ENCODE measurements around the gene RTEL1. TPM values are rescaled to one million over a fixed set of nuclear protein-coding genes. Genes with fewer than 3 reads are reported as not detected.

The RTEL1 gene
- polyA plus RNA-seq, 1 donor from 2014 or later, result 29.2 TPM

DNA sequence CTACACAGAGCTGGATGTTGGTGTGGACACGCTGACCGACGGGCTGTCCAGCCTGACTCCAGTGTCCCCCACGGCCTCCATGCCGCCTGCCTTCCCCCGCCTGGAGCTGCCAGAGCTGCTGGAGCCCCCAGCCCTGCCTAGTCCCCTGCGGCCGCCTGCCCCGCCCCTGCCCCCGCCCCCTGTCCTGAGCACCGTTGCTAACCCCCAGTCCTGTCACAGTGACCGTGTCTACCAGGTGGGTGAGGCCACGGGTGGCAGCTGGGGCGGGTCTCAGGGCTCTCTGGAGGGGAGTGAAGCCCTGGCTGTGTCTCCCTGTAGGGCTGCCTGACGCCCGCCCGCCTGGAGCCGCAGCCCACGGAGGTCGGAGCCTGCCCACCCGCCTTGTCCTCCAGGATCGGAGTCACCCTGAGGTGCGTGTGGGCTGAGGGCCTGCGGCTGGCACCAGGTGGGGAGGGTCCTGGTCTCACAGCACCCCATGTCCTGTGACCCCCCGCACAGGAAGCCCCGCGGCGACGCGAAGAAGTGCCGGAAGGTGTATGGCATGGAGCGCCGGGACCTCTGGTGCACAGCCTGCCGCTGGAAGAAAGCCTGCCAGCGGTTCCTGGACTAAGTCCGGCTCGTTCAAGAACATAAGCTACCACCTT is 84.4 kb downstream of the RTEL1 start:
- Histone ChIP-seq H3K36me3 (ENCODE audit: insufficient read depth, low read length) (no peaks in the 10 kb centered on the region), H3K79me2 (replicated peaks; ENCODE audit: insufficient read depth, low read length) (no peaks in the 10 kb centered on the region), H3K9ac (ENCODE audit: low read length) (no peak overlapping the region), H3K9me2 (ENCODE audit: insufficient read depth, low read length) (no peaks in the 10 kb centered on the region), H3K27ac (ENCODE audit: low read length) (no peak overlapping the region), H3K27me3 (ENCODE audit: insufficient read depth, low read depth, low read length) (no peaks in the 10 kb centered on the region), H3K4me3 (ENCODE audit: low read length) (no peak overlapping the region), H2AFZ (ENCODE audit: low read depth, low read length) (no peak overlapping the region), H3K9me3 (ENCODE audit: low read length) (no peaks in the 10 kb centered on the region), H3K4me2 (ENCODE audit: low read length) (no peak overlapping the region), H3F3A (ENCODE audit: insufficient read depth, low read length, poor library complexity, severe bottlenecking) (no peaks in the 10 kb centered on the region), H4K20me1 (ENCODE audit: insufficient read depth) (no peaks in the 10 kb centered on the region)
- TF ChIP-seq SMC3 (conservative IDR thresholded peaks at IDR 0.05; ENCODE audit: poor library complexity), result no peak
- TF ChIP-seq, protein P1, sequence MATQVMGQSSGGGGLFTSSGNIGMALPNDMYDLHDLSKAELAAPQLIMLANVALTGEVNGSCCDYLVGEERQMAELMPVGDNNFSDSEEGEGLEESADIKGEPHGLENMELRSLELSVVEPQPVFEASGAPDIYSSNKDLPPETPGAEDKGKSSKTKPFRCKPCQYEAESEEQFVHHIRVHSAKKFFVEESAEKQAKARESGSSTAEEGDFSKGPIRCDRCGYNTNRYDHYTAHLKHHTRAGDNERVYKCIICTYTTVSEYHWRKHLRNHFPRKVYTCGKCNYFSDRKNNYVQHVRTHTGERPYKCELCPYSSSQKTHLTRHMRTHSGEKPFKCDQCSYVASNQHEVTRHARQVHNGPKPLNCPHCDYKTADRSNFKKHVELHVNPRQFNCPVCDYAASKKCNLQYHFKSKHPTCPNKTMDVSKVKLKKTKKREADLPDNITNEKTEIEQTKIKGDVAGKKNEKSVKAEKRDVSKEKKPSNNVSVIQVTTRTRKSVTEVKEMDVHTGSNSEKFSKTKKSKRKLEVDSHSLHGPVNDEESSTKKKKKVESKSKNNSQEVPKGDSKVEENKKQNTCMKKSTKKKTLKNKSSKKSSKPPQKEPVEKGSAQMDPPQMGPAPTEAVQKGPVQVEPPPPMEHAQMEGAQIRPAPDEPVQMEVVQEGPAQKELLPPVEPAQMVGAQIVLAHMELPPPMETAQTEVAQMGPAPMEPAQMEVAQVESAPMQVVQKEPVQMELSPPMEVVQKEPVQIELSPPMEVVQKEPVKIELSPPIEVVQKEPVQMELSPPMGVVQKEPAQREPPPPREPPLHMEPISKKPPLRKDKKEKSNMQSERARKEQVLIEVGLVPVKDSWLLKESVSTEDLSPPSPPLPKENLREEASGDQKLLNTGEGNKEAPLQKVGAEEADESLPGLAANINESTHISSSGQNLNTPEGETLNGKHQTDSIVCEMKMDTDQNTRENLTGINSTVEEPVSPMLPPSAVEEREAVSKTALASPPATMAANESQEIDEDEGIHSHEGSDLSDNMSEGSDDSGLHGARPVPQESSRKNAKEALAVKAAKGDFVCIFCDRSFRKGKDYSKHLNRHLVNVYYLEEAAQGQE (IDR thresholded peaks at IDR 0.05; ENCODE audit: borderline replicate concordance), result no peak
- no peak for TF ChIP-seq RAD21 (conservative IDR thresholded peaks at IDR 0.05)
- TF ChIP-seq MXI1 (conservative IDR thresholded peaks at IDR 0.05; ENCODE audit: poor library complexity, severe bottlenecking), result no peak
- TF ChIP-seq CTCF (IDR thresholded peaks at IDR 0.05; ENCODE audit: poor library complexity, severe bottlenecking), result no peak
- TF ChIP-seq POLR2AphosphoS5 (IDR thresholded peaks at IDR 0.05), result no peak
- TF ChIP-seq TAF1 (IDR thresholded peaks at IDR 0.05; ENCODE audit: low read depth), result no peak
- no peak for TF ChIP-seq EZH2 (IDR thresholded peaks at IDR 0.05; ENCODE audit: borderline replicate concordance, insufficient read depth, low read length, poor library complexity, severe bottlenecking)
- no peak for TF ChIP-seq EP300 (conservative IDR thresholded peaks at IDR 0.05; ENCODE audit: poor library complexity, severe bottlenecking)

DNA sequence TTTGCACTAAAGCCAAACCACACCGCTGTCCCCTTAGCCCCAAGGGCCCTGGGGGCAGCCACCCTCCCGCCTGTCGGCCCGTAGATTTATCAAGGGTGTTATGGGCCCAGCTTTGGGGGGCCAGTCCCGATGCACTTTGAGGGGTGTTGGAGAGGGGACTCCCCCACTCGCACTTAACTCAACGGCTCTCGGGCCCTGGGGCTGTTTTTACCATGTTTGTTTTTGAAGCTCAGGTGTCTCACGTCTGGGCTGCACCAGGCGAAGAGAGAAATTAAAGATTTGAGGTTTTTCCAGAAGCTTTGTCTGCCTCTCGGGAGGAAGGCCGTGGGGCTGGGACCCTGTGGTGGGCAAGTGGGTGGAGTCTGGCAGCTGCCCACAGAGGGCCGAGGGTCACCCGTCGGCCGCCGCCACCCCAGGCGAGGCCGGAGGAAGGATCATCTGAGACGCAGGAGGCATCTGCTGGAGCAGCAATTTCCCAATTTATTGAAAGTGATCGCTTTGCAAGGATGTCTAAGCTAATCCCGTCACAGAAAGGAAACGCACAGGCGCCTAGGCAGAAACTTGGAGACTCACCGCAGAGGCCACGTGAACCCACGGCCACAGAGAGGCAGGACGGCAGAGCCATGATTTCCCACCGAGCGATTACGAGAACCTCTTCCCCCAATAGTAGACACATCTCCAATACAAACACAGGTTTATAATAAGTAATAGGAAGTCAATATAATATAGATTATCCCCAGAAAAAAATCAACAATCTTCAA is 85.3 kb downstream of the RTEL1 start:
- no peak overlapping the region for H2AFZ ChIP-seq (ENCODE audit: low read depth, low read length)
- no peak overlapping the region for H3K4me2 ChIP-seq (ENCODE audit: low read length)
- no peaks in the 10 kb centered on the region for H4K20me1 ChIP-seq (ENCODE audit: insufficient read depth)
- no peaks in the 10 kb centered on the region for H3K9me3 ChIP-seq (ENCODE audit: low read length)
- TF ChIP-seq RAD21 (conservative IDR thresholded peaks at IDR 0.05), result no peak
- TF ChIP-seq CTCF (IDR thresholded peaks at IDR 0.05; ENCODE audit: poor library complexity, severe bottlenecking), result no peak
- TF ChIP-seq SMC3 (conservative IDR thresholded peaks at IDR 0.05; ENCODE audit: poor library complexity), result no peak
- TF ChIP-seq, protein P1 (IDR thresholded peaks at IDR 0.05; ENCODE audit: borderline replicate concordance), result no peak
- no peak for TF ChIP-seq MXI1 (conservative IDR thresholded peaks at IDR 0.05; ENCODE audit: poor library complexity, severe bottlenecking)
- no peak for TF ChIP-seq POLR2AphosphoS5 (IDR thresholded peaks at IDR 0.05)
- no peak for TF ChIP-seq EZH2 (IDR thresholded peaks at IDR 0.05; ENCODE audit: borderline replicate concordance, insufficient read depth, low read length, poor library complexity, severe bottlenecking)
- TF ChIP-seq TAF1 (IDR thresholded peaks at IDR 0.05; ENCODE audit: low read depth), result no peak
- TF ChIP-seq EP300 (conservative IDR thresholded peaks at IDR 0.05; ENCODE audit: poor library complexity, severe bottlenecking), result no peak
- H3K9ac ChIP-seq (ENCODE audit: low read length), result no peak overlapping the region
- H3K79me2 ChIP-seq (replicated peaks; ENCODE audit: insufficient read depth, low read length), result no peaks in the 10 kb centered on the region
- no peaks in the 10 kb centered on the region for H3K36me3 ChIP-seq (ENCODE audit: insufficient read depth, low read length)
- H3F3A ChIP-seq (ENCODE audit: insufficient read depth, low read length, poor library complexity, severe bottlenecking), result no peaks in the 10 kb centered on the region
- H3K9me2 ChIP-seq (ENCODE audit: insufficient read depth, low read length), result no peaks in the 10 kb centered on the region
- no peak overlapping the region for H3K27ac ChIP-seq (ENCODE audit: low read length)
- no peak overlapping the region for H3K4me3 ChIP-seq (ENCODE audit: low read length)
- no peaks in the 10 kb centered on the region for H3K27me3 ChIP-seq (ENCODE audit: insufficient read depth, low read depth, low read length)
